Stimulated activated CD4-positive, alpha-beta T cell treated with anti-CD3 and anti-CD28 coated beads, Interleukin-12 subunit alpha, Interleukin-12 subunit beta, amount 100 ng/mL, for 4 hours (primary cell): ENCODE results near the gene PITHD1.
"Not testable (repeated sequence)": the region's sequence is repeated elsewhere in the genome, so short reads cannot be mapped to it uniquely, and the experiment has no call there.

Source experiments
- DNase-seq: peaks from one replicate; pipeline ENCODE4 v3.0.0-alpha.2; 2020

The PITHD1 gene

GRCh38 chr1:23799570-23800399, 21.6 kb downstream of the PITHD1 start:
- DNase-seq: no peak

- peak; percentile 99 for DNase-seq
Measured at GRCh38 chr1:23800400-23801337, 22.5 kb downstream of the PITHD1 start, which contains the start of gene GALE. GALE (minus strand) TSS chr1:23800754; CDS start chr1:23799007, 1,747 bp downstream.

GRCh38 chr1:23801338-23801748, 23.1 kb downstream of the PITHD1 start:
- DNase-seq: no peak

GRCh38 chr1:23801876-23802275, 23.7 kb downstream of the PITHD1 start:
- DNase-seq: no peak

GRCh38 chr1:23802809-23803342, 24.7 kb downstream of the PITHD1 start:
- DNase-seq: not testable (repeated sequence)

GRCh38 chr1:23803674-23804073, 25.5 kb downstream of the PITHD1 start:
- no peak for DNase-seq

GRCh38 chr1:23804183-23804835, 26.1 kb downstream of the PITHD1 start:
- DNase-seq: no peak

GRCh38 chr1:23805025-23805424, 26.8 kb downstream of the PITHD1 start:
- DNase-seq: no peak

- no peak for DNase-seq
Measured at GRCh38 chr1:23806280-23806679, 28.1 kb downstream of the PITHD1 start.

GRCh38 chr1:23807453-23807852, 29.2 kb downstream of the PITHD1 start:
- no peak for DNase-seq

GRCh38 chr1:23809751-23810171, 31.5 kb downstream of the PITHD1 start:
- peak; percentile 75 for DNase-seq

- DNase-seq: peak; percentile 38
Measured at GRCh38 chr1:23810818-23811540, 32.8 kb downstream of the PITHD1 start.

- DNase-seq: no peak
Measured at GRCh38 chr1:23814016-23814415, 35.8 kb downstream of the PITHD1 start.

- no peak for DNase-seq
Measured at GRCh38 chr1:23816361-23816760, 38.1 kb downstream of the PITHD1 start.

- DNase-seq: no peak
Measured at GRCh38 chr1:23816906-23817305, 38.7 kb downstream of the PITHD1 start.

- DNase-seq: no peak
Measured at GRCh38 chr1:23817633-23818032, 39.4 kb downstream of the PITHD1 start.

GRCh38 chr1:23823767-23824166, 45.5 kb downstream of the PITHD1 start:
- no peak for DNase-seq

- DNase-seq: no peak
Measured at GRCh38 chr1:23824711-23825075, 46.5 kb downstream of the PITHD1 start.

GRCh38 chr1:23825076-23825761, 47.0 kb downstream of the PITHD1 start, which contains the start of gene HMGCL:
HMGCL (minus strand) TSS chr1:23825429; CDS start chr1:23825415, 14 bp downstream.
- peak; percentile 87 for DNase-seq

GRCh38 chr1:23825762-23826522, 47.7 kb downstream of the PITHD1 start:
- no peak for DNase-seq

GRCh38 chr1:23826590-23826989, 48.4 kb downstream of the PITHD1 start:
- not testable (repeated sequence) for DNase-seq
